ENCODE data around the gene GJD2.

GJD2 gene

GRCh38 chr15:34773917-34774316 lies 19.1 kb upstream of the GJD2 start:
- H3K4me3 ChIP-seq (ENCODE audit: low read depth, low read length): no peak overlapping the region
- no peak for DNase-seq (ENCODE audit: low read depth)
- no peak for TF ChIP-seq CTCF (conservative IDR thresholded peaks at IDR 0.05; ENCODE audit: low read depth, low read length)

GRCh38 chr15:34773013-34773412 lies 18.2 kb upstream of the GJD2 start:
- TF ChIP-seq CTCF (conservative IDR thresholded peaks at IDR 0.05; ENCODE audit: low read depth, low read length): no peak
- H3K4me3 ChIP-seq (ENCODE audit: low read depth, low read length): no peak overlapping the region
- DNase-seq (ENCODE audit: low read depth): no peak

- TF ChIP-seq CTCF (conservative IDR thresholded peaks at IDR 0.05; ENCODE audit: low read depth, low read length): no peak
- H3K4me3 ChIP-seq (ENCODE audit: low read depth, low read length): no peak overlapping the region
- no peak for DNase-seq (ENCODE audit: low read depth)
Measured at GRCh38 chr15:34772312-34772711, 17.5 kb upstream of the GJD2 start.

DNA sequence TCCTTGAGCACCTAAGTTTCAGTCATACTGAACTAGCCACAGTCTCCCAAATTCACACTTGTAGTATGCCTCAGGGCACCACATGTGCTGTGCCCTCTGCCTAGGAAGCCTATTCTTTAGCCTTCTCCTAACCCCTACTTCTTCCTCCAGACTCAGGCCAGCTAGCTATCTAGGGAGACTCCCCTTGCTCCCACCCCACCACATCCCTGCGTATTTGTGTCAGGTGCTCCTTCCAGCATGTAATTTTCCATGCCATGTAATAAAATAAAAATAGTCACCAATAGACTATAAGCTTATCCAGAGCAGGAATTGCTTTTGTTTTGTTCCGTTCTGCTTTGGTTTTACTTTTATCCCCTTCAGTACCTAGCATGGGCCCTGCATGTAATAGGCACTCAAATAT lies 14.9 kb upstream of the GJD2 start:
- DNase-seq (ENCODE audit: low read depth): no peak
- no peak for TF ChIP-seq CTCF (conservative IDR thresholded peaks at IDR 0.05; ENCODE audit: low read depth, low read length)
- H3K4me3 ChIP-seq (ENCODE audit: low read depth, low read length): no peak overlapping the region

GRCh38 chr15:34768530-34768929 lies 13.7 kb upstream of the GJD2 start:
- no peak overlapping the region for H3K4me3 ChIP-seq (ENCODE audit: low read depth, low read length)
- peak; percentile 5 for DNase-seq (ENCODE audit: low read depth)
- no peak for TF ChIP-seq CTCF (conservative IDR thresholded peaks at IDR 0.05; ENCODE audit: low read depth, low read length)

DNA sequence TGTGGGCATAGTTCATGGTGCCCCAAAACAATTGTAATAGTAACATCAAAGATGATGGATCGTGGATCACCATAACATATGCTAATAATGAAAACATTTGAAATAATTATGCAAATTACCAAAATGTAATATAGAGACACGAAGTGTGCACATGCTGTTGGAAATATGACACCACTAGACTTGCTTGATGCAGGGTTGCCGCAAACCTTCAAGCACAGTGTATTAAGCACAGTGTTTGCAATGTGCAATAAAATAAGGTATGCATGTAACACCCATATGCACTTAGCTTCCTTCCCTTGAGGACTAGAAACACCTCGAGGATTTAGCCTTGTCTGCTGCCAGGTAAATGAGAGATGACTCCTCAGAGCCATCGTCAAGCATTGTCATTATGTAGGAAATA lies 10.9 kb upstream of the GJD2 start:
- DNase-seq (ENCODE audit: low read depth): no peak
- no peak for TF ChIP-seq CTCF (conservative IDR thresholded peaks at IDR 0.05; ENCODE audit: low read depth, low read length)
- no peak overlapping the region for H3K4me3 ChIP-seq (ENCODE audit: low read depth, low read length)

DNA sequence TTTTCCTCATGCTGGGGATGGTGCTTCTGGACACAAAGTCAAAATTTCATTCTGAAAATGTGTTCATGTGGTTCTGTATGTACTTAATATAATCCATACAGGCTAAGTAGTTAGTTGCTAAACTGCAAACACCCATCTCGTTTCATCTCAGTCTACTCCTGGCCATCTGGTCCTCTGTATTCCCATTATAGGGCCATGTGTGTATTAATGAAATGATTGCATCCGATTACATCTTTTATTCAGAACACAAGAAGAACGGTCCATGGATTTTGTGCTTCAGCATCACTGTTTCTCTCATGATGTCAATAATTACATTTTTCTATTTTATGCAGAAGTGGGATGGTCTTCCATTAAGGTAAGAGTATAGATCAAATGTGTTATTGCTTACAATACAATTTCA lies 6.1 kb upstream of the GJD2 start:
- no peak for DNase-seq (ENCODE audit: low read depth)
- TF ChIP-seq CTCF (conservative IDR thresholded peaks at IDR 0.05; ENCODE audit: low read depth, low read length): no peak
- no peak overlapping the region for H3K4me3 ChIP-seq (ENCODE audit: low read depth, low read length)
